Fibroblast of lung (primary cell): Measurements from ENCODE around the gene MAT2B.

Source experiments
- EZH2 ChIP-seq: IDR thresholded peaks from 2 replicates; pipeline ENCODE4 v1.5.1; 2012; ENCODE audit warnings: low read length, control low read depth, mild to moderate bottlenecking; ENCODE audit errors: missing control alignments
- TF ChIP-seq, protein P1 (sequence below), 2 donors: IDR thresholded peaks in 1 of 2; conservative IDR thresholded peaks in 1 of 2; 1 replicate in 1 of 2; 2 replicates in 1 of 2; pipeline ENCODE4 v1.5.1; 2011 to 2012; ENCODE audit warnings: low read length in 2 of 2, control low read depth in 1 of 2, inconsistent platforms in 1 of 2, low read depth in 1 of 2, mild to moderate bottlenecking in 1 of 2

DNA sequence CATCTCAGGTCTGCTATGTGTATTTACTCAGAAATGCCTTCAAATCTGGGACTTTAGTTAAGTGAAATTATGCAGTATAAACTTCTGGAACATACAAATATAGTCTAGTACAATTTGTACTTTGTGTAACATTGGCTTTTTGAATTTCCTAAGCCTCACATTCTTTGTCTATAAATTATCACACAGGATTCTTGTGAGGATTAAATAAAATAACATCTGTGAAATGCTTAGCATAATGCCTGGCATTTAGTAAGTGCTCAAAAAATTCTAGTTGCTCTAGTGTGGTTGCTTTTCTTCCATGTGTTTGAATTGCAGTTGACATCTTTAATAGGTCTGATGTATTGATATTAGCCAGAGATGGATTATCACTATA lies 42.4 kb upstream of the MAT2B start:
- TF ChIP-seq, protein P1, sequence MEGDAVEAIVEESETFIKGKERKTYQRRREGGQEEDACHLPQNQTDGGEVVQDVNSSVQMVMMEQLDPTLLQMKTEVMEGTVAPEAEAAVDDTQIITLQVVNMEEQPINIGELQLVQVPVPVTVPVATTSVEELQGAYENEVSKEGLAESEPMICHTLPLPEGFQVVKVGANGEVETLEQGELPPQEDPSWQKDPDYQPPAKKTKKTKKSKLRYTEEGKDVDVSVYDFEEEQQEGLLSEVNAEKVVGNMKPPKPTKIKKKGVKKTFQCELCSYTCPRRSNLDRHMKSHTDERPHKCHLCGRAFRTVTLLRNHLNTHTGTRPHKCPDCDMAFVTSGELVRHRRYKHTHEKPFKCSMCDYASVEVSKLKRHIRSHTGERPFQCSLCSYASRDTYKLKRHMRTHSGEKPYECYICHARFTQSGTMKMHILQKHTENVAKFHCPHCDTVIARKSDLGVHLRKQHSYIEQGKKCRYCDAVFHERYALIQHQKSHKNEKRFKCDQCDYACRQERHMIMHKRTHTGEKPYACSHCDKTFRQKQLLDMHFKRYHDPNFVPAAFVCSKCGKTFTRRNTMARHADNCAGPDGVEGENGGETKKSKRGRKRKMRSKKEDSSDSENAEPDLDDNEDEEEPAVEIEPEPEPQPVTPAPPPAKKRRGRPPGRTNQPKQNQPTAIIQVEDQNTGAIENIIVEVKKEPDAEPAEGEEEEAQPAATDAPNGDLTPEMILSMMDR (conservative IDR thresholded peaks at IDR 0.05 in 1 of 2, IDR thresholded peaks at IDR 0.05 in 1 of 2; ENCODE audit: low read depth in 1 of 2, low read length in 2 of 2) = no peak
- TF ChIP-seq EZH2 = no peak
